SU-DHL-6 (cell line): ENCODE measurements around the gene ZNFX1.

Source experiments
- H2AFZ ChIP-seq: fragments of 200-600 bp; sonication (generic); 2 replicates; pipeline ENCODE4 v1.6.1; 2014; ENCODE audit warnings: low read depth, mild to moderate bottlenecking, moderate library complexity, mixed read lengths, antibody characterized with exemption, low read length; ENCODE audit not compliant: severe bottlenecking
- H3F3A ChIP-seq: fragments of 200-600 bp; shearing (Covaris generic); 2 replicates; pipeline ENCODE4 v1.6.0; 2016; ENCODE audit warnings: antibody characterized with exemption, mild to moderate bottlenecking; ENCODE audit not compliant: insufficient read depth
- H3K27ac ChIP-seq: fragments of 200-600 bp; sonication (generic); 2 replicates; pipeline ENCODE4 v1.5.1; 2016; ENCODE audit warnings: low read depth, mild to moderate bottlenecking, low read length, moderate library complexity, mixed read lengths
- H3K27me3 ChIP-seq: fragments of 200-600 bp; sonication (generic), shearing (Covaris generic); 2 replicates; pipeline ENCODE4 v1.6.0; 2014; ENCODE audit warnings: mild to moderate bottlenecking, low read length
- H3K36me3 ChIP-seq: fragments of 200-600 bp; sonication (generic); 2 replicates; pipeline ENCODE4 v1.6.1; 2014; ENCODE audit warnings: mild to moderate bottlenecking, low read length, mixed read lengths
- H3K4me2 ChIP-seq: fragments of 300-600, 200-600 bp; shearing (Covaris generic), sonication (generic); 2 replicates; pipeline ENCODE4 v1.6.0; 2014; ENCODE audit warnings: low read length, low read depth, mild to moderate bottlenecking; ENCODE audit not compliant: poor library complexity, severe bottlenecking
- H3K4me3 ChIP-seq: fragments of 200-600 bp; sonication (generic); 2 replicates; pipeline ENCODE4 v1.5.1; 2014; ENCODE audit warnings: antibody characterized with exemption, low read length, mild to moderate bottlenecking, mixed read lengths; ENCODE audit not compliant: insufficient read depth, poor library complexity, severe bottlenecking
- H3K79me2 ChIP-seq: fragments of 200-600 bp; sonication (generic); 2 replicates; pipeline ENCODE4 v1.6.1; 2014; ENCODE audit warnings: mild to moderate bottlenecking, low read length, moderate library complexity; ENCODE audit not compliant: insufficient read depth
- H3K9ac ChIP-seq: fragments of 200-600 bp; sonication (generic); 2 replicates; pipeline ENCODE4 v1.7.0; 2014; ENCODE audit warnings: mild to moderate bottlenecking, low read length
- H3K9me2 ChIP-seq: fragments of 200-600 bp; sonication (generic); replicated peaks from 2 replicates; pipeline ENCODE4 v1.6.1; 2014; ENCODE audit warnings: low read length; ENCODE audit not compliant: insufficient read depth
- H3K9me3 ChIP-seq: fragments of 200-600 bp; sonication (generic); 2 replicates; pipeline ENCODE4 v1.6.1; 2014; ENCODE audit warnings: low read length, mixed read lengths; ENCODE audit not compliant: insufficient read depth
- H4K20me1 ChIP-seq: fragments of 200-600 bp; sonication (generic); 2 replicates; pipeline ENCODE4 v1.6.1; 2014; ENCODE audit warnings: low read depth, mild to moderate bottlenecking, antibody characterized with exemption, low read length, moderate library complexity, mixed read lengths
- CTCF ChIP-seq: fragments of 200-600 bp; sonication (generic); IDR thresholded peaks from one replicate; pipeline ENCODE4 v1.5.1; 2017; ENCODE audit warnings: antibody characterized with exemption, mild to moderate bottlenecking, low read length, moderate library complexity; ENCODE audit not compliant: insufficient read depth, poor library complexity, severe bottlenecking
- EZH2phosphoT487 ChIP-seq: fragments of 200-600 bp; sonication (generic), shearing (Covaris generic); conservative IDR thresholded peaks from 2 replicates; pipeline ENCODE4 v1.6.1; 2018; ENCODE audit warnings: mild to moderate bottlenecking, antibody characterized with exemption, low read length, moderate library complexity, mixed read lengths

ZNFX1 gene

GRCh38 chr20:49216991-49217578, 60.8 kb downstream of the ZNFX1 start:
- Histone ChIP-seq H3K9me2 (no peaks in the 10 kb centered on the region), H3K9me3 (no peaks in the 10 kb centered on the region), H3K4me2 (peak overlapping the region; percentile 50), H3K36me3 (no peaks in the 10 kb centered on the region; the same call in 1 of the 2 replicates), H2AFZ (peak overlapping the region; percentile 96), H3F3A (no peaks in the 10 kb centered on the region), H3K27ac (no peak overlapping the region), H4K20me1 (no peaks in the 10 kb centered on the region), H3K79me2 (peaks cover 22% of the 10 kb centered on the region), H3K27me3 (no peaks in the 10 kb centered on the region), H3K9ac (peak overlapping the region; percentile 23; the same call in 1 of the 2 replicates), H3K4me3 (peak overlapping the region; percentile 9)
- TF ChIP-seq EZH2phosphoT487 (no peak), CTCF (peak; percentile 91)

- no peaks in the 10 kb centered on the region for H4K20me1 ChIP-seq
- TF ChIP-seq CTCF (no peak), EZH2phosphoT487 (no peak)
These were observed 62.6 kb downstream of the ZNFX1 start for GRCh38 chr20:49215232-49215631.

GRCh38 chr20:49214571-49214970, 63.3 kb downstream of the ZNFX1 start:
- Histone ChIP-seq H3K9ac (no peak overlapping the region), H4K20me1 (no peaks in the 10 kb centered on the region), H3F3A (no peaks in the 10 kb centered on the region), H3K27ac (no peak overlapping the region), H3K36me3 (no peaks in the 10 kb centered on the region), H2AFZ (no peak overlapping the region), H3K9me2 (no peaks in the 10 kb centered on the region), H3K27me3 (no peaks in the 10 kb centered on the region), H3K9me3 (peaks cover 5% of the 10 kb centered on the region; the same call in 1 of the 2 replicates), H3K79me2 (peaks cover 3% of the 10 kb centered on the region), H3K4me3 (no peak overlapping the region), H3K4me2 (no peak overlapping the region)
- TF ChIP-seq CTCF (no peak), EZH2phosphoT487 (no peak)

More at GRCh38 chr20:49215232-49215631, 62.6 kb downstream of the ZNFX1 start:
- Histone ChIP-seq H3K9me3 (peaks cover 2% of the 10 kb centered on the region; the same call in 1 of the 2 replicates), H3K36me3 (no peaks in the 10 kb centered on the region), H3F3A (no peaks in the 10 kb centered on the region), H3K27ac (no peak overlapping the region), H3K9ac (no peak overlapping the region), H3K4me3 (no peak overlapping the region), H3K9me2 (no peaks in the 10 kb centered on the region), H3K4me2 (no peak overlapping the region), H3K27me3 (no peaks in the 10 kb centered on the region), H2AFZ (no peak overlapping the region), H3K79me2 (peaks cover 9% of the 10 kb centered on the region)
